ENCODE results near the gene APCDD1. TPM values are rescaled to one million over a fixed set of nuclear protein-coding genes. Genes with fewer than 3 reads are reported as not detected.

Gene APCDD1
- total and polyA plus RNA-seq, 2 experiments from 2014 or later: 30.8 to 51.2 TPM

DNA sequence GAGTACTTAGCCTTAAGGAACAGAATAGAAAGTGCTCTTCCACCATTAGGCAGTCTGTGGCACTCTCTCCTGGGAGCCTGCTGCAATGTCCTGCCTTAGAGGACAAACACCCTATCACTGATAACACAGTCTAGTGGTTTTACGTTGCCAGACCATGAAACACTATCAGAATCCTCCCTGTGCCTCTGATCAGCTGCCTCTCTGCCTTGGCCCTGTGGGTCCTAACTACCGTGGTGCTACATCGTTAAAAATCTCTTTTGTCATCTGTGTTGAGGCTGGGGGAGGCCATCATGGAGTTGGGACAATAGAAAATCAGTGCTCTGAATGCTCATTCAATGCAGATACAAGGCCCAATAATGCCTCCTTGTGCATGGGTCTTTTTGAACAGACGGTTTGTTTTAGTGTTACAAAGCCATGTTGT is 11.9 kb upstream of the APCDD1 start:
- H3K27me3 ChIP-seq: no peaks in the 10 kb centered on the region
- no peak overlapping the region for H3K4me3 ChIP-seq
- peaks cover 6% of the 10 kb centered on the region for H3K4me1 ChIP-seq (ENCODE audit: low read depth)
- H3K9me3 ChIP-seq (ENCODE audit: low read depth): no peaks in the 10 kb centered on the region
- no peaks in the 10 kb centered on the region for H3K36me3 ChIP-seq
- TF ChIP-seq, protein P1, sequence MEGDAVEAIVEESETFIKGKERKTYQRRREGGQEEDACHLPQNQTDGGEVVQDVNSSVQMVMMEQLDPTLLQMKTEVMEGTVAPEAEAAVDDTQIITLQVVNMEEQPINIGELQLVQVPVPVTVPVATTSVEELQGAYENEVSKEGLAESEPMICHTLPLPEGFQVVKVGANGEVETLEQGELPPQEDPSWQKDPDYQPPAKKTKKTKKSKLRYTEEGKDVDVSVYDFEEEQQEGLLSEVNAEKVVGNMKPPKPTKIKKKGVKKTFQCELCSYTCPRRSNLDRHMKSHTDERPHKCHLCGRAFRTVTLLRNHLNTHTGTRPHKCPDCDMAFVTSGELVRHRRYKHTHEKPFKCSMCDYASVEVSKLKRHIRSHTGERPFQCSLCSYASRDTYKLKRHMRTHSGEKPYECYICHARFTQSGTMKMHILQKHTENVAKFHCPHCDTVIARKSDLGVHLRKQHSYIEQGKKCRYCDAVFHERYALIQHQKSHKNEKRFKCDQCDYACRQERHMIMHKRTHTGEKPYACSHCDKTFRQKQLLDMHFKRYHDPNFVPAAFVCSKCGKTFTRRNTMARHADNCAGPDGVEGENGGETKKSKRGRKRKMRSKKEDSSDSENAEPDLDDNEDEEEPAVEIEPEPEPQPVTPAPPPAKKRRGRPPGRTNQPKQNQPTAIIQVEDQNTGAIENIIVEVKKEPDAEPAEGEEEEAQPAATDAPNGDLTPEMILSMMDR (IDR thresholded peaks at IDR 0.05; ENCODE audit: low read depth, low read length): no peak
- DNase-seq (ENCODE audit: low read depth in 1 of 2, low spot score in 1 of 2): peak in 1 of 2 donors; percentile 23
- H3K27ac ChIP-seq: no peak overlapping the region

- Histone ChIP-seq H3K36me3 (no peaks in the 10 kb centered on the region), H3K4me3 (no peak overlapping the region), H3K27me3 (no peaks in the 10 kb centered on the region), H3K4me1 (ENCODE audit: low read depth) (peaks cover 6% of the 10 kb centered on the region), H3K9me3 (ENCODE audit: low read depth) (no peaks in the 10 kb centered on the region), H3K27ac (no peak overlapping the region)
- no peak for DNase-seq (ENCODE audit: low read depth in 1 of 2, low spot score in 1 of 2)
- TF ChIP-seq, protein P1 (IDR thresholded peaks at IDR 0.05; ENCODE audit: low read depth, low read length): no peak
Observed at GRCh38 chr18:10443001-10443400, 11.4 kb upstream of the APCDD1 start.

GRCh38 chr18:10444314-10445006 is 10.0 kb upstream of the APCDD1 start:
- no peaks in the 10 kb centered on the region for H3K27me3 ChIP-seq
- H3K36me3 ChIP-seq: no peaks in the 10 kb centered on the region
- H3K4me3 ChIP-seq: no peak overlapping the region
- peaks cover 6% of the 10 kb centered on the region for H3K4me1 ChIP-seq (ENCODE audit: low read depth)
- no peaks in the 10 kb centered on the region for H3K9me3 ChIP-seq (ENCODE audit: low read depth)
- no peak for DNase-seq (ENCODE audit: low read depth in 1 of 2, low spot score in 1 of 2)
- H3K27ac ChIP-seq: no peak overlapping the region
- TF ChIP-seq, protein P1 (IDR thresholded peaks at IDR 0.05; ENCODE audit: low read depth, low read length): no peak

DNA sequence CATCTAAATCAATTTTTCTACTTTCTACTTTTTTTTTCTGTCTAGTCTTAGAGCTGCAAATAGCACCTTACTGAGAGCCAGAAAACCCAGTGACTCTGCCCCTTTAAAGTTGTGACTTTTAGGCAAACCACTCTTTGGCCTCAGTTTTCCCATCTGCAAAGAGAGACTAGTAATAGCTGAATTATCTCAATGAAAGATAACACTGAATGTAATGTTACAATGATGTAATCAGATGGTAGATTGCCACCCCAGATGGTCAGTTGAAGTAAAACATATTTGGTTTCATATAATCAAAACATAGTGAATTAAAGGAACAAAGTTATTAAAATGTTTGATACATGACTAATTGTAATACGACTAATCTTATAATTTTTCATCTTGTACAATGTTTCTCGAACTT is 5.0 kb upstream of the APCDD1 start:
- no peak for DNase-seq (ENCODE audit: low read depth in 1 of 2, low spot score in 1 of 2)
- peaks cover 6% of the 10 kb centered on the region for H3K4me1 ChIP-seq (ENCODE audit: low read depth)
- H3K9me3 ChIP-seq (ENCODE audit: low read depth): no peaks in the 10 kb centered on the region
- H3K4me3 ChIP-seq: no peak overlapping the region
- H3K27ac ChIP-seq: no peak overlapping the region
- TF ChIP-seq, protein P1 (IDR thresholded peaks at IDR 0.05; ENCODE audit: low read depth, low read length): no peak
- H3K36me3 ChIP-seq: no peaks in the 10 kb centered on the region
- no peaks in the 10 kb centered on the region for H3K27me3 ChIP-seq

GRCh38 chr18:10450986-10451385 is 3.4 kb upstream of the APCDD1 start:
- TF ChIP-seq, protein P1 (IDR thresholded peaks at IDR 0.05; ENCODE audit: low read depth, low read length): no peak
- no peaks in the 10 kb centered on the region for H3K4me1 ChIP-seq (ENCODE audit: low read depth)

More at GRCh38 chr18:10450986-10451385, 3.4 kb upstream of the APCDD1 start:
- Histone ChIP-seq H3K36me3 (no peaks in the 10 kb centered on the region), H3K27ac (no peak overlapping the region), H3K4me3 (no peak overlapping the region), H3K27me3 (peaks cover 5% of the 10 kb centered on the region), H3K9me3 (ENCODE audit: low read depth) (no peaks in the 10 kb centered on the region)
- DNase-seq (ENCODE audit: low read depth in 1 of 2, low spot score in 1 of 2): no peak
